Activated CD4-positive, alpha-beta T cell treated with anti-CD3 and anti-CD28 coated beads for 36 hours (primary cell): ENCODE data around the gene BBS10. TPM values are rescaled to one million over a fixed set of nuclear protein-coding genes. Genes with fewer than 3 reads are reported as not detected.

Experiments used
- ATAC-seq: fragments of 200-7000 bp; cut with Tn5 transposase; one replicate; pipeline ENCODE4 v1.10.0; 2021; ENCODE audit warnings: mild to moderate bottlenecking, moderate library complexity
- CTCF ChIA-PET: fragments of 350-600 bp; sonication (Branson Sonifier 250); formaldehyde crosslinking; loops from one replicate; lab custom pipeline; 2021; ENCODE audit warnings: antibody characterized with exemption; lab: Charles Lee
- POLR2A ChIA-PET: fragments of 350-600 bp; sonication (Branson Sonifier 250); formaldehyde crosslinking; loops from one replicate; lab custom pipeline; 2021; ENCODE audit warnings: antibody characterized with exemption, inconsistent platforms; lab: Charles Lee
- DNase-seq: peaks from one replicate; pipeline ENCODE4 v3.0.0-alpha.2; 2020
- H3K27ac Mint-ChIP-seq: one replicate; pipeline ENCODE4 v1.8.0; 2021; ENCODE audit warnings: mixed read lengths
- H3K27me3 Mint-ChIP-seq: one replicate; pipeline ENCODE4 v1.8.0; 2021; ENCODE audit warnings: mixed read lengths
- H3K36me3 Mint-ChIP-seq: one replicate; pipeline ENCODE4 v1.8.0; 2021; ENCODE audit warnings: low read depth, mixed read lengths
- H3K4me1 Mint-ChIP-seq: one replicate; pipeline ENCODE4 v1.8.0; 2021; ENCODE audit warnings: mixed read lengths
- H3K4me3 Mint-ChIP-seq: one replicate; pipeline ENCODE4 v1.8.0; 2021; ENCODE audit warnings: mild to moderate bottlenecking, moderate library complexity, mixed read lengths
- H3K9me3 Mint-ChIP-seq: one replicate; pipeline ENCODE4 v1.8.0; 2021; ENCODE audit warnings: low read depth, mixed read lengths
- intact Hi-C, 2 experiments: fragments of 100-400 bp; cut with DNase I in 1 of 2; cut with micrococcal nuclease in 1 of 2; formaldehyde crosslinking; loops; one replicate each; pipeline versions ENCODE4 v1.14.2 to v1.15.1; 2022 to 2024; cut with DNase I, micrococcal nuclease
- total RNA-seq, 2 experiments: library from RNA; stranded (reverse); gene quantifications; one replicate each; pipeline ENCODE4 v1.2.3, GENCODE V29; 2021

Gene BBS10
- total RNA-seq, 2 experiments from 2014 or later: 3.5 to 4.0 TPM

DNA sequence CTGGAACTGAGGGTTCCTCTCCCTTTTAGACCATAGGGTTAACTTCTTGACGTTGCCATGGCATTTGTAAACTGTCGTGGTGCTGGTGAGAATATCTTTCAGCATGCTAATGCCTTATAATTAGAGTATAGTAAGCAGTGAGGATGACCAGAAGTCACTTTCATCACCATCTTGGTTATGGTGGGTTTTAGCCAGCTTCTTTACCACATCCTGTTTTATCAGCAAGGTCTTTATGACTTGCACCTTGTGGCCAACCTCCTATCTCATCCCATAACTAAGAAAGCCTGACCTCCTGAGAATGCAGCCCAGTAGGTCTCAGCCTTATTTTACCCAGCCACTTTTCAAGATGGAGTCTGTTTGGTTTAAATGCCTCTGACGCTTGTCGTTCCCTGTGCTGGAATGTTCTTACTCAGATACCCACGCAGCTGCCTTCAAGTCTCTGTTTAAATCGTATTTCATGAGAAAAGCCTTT is 44.2 kb downstream of the BBS10 start:
- ATAC-seq: no peak
- Mint-ChIP-seq H3K27ac (no peak overlapping the region), H3K36me3 (no peaks in the 10 kb centered on the region)

DNA sequence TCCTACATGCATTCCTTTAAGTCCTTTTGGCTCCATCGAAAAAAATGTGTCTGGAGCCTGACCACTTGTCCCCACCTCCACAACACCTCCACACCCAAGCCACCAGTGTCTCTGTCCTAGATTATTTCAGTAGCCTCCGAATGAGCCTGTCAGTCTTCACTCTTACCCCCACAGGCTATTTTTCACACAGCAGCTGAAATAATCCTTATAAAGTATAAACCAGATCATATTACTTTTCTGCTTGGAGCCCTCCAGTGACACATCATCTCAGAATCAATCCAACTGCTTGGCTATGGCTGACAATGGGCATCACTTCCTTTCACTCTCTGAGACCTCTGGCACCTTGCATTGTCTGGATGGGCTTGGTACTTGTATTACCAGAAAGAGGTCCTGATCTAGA is 44.9 kb downstream of the BBS10 start:
- Mint-ChIP-seq H3K9me3 (no peaks in the 10 kb centered on the region), H3K4me1 (no peaks in the 10 kb centered on the region), H3K36me3 (no peaks in the 10 kb centered on the region), H3K4me3 (no peak overlapping the region), H3K27ac (no peak overlapping the region), H3K27me3 (peaks cover 12% of the 10 kb centered on the region)
- ATAC-seq: no peak
- ChIA-PET CTCF (no interaction called here), POLR2A (no interaction called here)
- intact Hi-C loops: no loop called here
- DNase-seq: no peak

More for the DNA sequence above, 44.2 kb downstream of the BBS10 start:
- ChIA-PET POLR2A (no interaction called here), CTCF (no interaction called here)
- DNase-seq: no peak
- H3K4me3 Mint-ChIP-seq: no peak overlapping the region
- no peaks in the 10 kb centered on the region for H3K9me3 Mint-ChIP-seq
- intact Hi-C loops: no loop called here
- H3K4me1 Mint-ChIP-seq: no peaks in the 10 kb centered on the region
- H3K27me3 Mint-ChIP-seq: peaks cover 12% of the 10 kb centered on the region

- Mint-ChIP-seq H3K4me1 (no peaks in the 10 kb centered on the region), H3K27me3 (peaks cover 4% of the 10 kb centered on the region), H3K36me3 (no peaks in the 10 kb centered on the region), H3K27ac (no peak overlapping the region), H3K9me3 (no peaks in the 10 kb centered on the region), H3K4me3 (no peak overlapping the region)
- DNase-seq (no peak), ATAC-seq (no peak)
- ChIA-PET CTCF (interaction anchor here (0.6 to 1.2 kb wide), 2 partner anchors 23 to 45 kb away, joined by 3 read pairs; no protein-coding TSS in a partner anchor), POLR2A (no interaction called here)
- intact Hi-C loops: no loop called here
These were observed 47.9 kb downstream of the BBS10 start for GRCh38 chr12:76300297-76300665.

- ATAC-seq (no peak), DNase-seq (no peak)
- Mint-ChIP-seq H3K4me1 (no peaks in the 10 kb centered on the region), H3K9me3 (no peaks in the 10 kb centered on the region), H3K36me3 (no peaks in the 10 kb centered on the region), H3K27ac (no peak overlapping the region), H3K4me3 (no peak overlapping the region), H3K27me3 (peaks cover 4% of the 10 kb centered on the region)
- intact Hi-C loops: no loop called here
- CTCF ChIA-PET: interaction anchor here (0.6 to 1.2 kb wide), 2 partner anchors 22 to 44 kb away, joined by 3 read pairs; no protein-coding TSS in a partner anchor
- POLR2A ChIA-PET: no interaction called here
These were observed 48.5 kb downstream of the BBS10 start for GRCh38 chr12:76299536-76300296.

Other genes with a start within 250 kb of the BBS10 start
- gene OSBPL8, start 211.4 kb upstream of the BBS10 start, total RNA-seq: 10 to 100 TPM; 70.2 to 78.5 TPM